ENCODE results near the gene IMPG2.

DNA sequence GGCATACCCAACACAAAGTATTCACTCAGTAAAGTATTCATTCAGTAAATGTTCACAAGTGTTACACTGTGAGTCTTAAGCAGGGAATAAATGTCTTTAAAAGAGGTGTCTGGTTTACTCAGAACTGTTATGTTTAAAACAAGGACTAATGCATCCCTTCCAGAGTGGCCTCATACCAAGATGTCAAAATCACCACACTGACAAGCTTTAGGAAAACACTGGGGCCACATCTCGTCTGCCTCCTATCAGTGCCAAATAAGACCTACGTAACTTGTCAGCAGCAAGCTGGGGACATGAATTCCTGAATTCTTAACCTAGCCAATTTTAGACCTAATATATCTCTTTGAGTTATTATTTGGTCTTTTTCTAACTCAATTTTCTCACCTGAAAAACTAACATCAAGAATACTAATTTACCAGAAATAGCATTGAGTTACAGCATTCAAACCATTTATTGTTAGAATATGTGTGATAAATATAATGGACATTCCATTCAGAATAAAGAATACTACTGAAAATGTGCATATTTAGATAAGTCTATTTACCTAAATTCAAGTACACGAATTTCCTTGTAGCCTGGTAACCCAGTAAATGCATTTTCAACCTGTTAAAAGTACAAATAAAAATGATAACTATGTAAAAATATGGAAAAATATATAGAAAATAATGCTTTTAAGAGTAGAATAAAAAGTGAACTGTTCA is 51.3 kb downstream of the IMPG2 start:
- TF ChIP-seq, protein P1, sequence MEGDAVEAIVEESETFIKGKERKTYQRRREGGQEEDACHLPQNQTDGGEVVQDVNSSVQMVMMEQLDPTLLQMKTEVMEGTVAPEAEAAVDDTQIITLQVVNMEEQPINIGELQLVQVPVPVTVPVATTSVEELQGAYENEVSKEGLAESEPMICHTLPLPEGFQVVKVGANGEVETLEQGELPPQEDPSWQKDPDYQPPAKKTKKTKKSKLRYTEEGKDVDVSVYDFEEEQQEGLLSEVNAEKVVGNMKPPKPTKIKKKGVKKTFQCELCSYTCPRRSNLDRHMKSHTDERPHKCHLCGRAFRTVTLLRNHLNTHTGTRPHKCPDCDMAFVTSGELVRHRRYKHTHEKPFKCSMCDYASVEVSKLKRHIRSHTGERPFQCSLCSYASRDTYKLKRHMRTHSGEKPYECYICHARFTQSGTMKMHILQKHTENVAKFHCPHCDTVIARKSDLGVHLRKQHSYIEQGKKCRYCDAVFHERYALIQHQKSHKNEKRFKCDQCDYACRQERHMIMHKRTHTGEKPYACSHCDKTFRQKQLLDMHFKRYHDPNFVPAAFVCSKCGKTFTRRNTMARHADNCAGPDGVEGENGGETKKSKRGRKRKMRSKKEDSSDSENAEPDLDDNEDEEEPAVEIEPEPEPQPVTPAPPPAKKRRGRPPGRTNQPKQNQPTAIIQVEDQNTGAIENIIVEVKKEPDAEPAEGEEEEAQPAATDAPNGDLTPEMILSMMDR (IDR thresholded peaks at IDR 0.05), result no peak
- TF ChIP-seq PRRX2 (CRISPR knock-in tag; IDR thresholded peaks at IDR 0.05) (no peak), CBFB (CRISPR knock-in tag; IDR thresholded peaks at IDR 0.05; ENCODE audit: low read depth) (no peak)
